HL-60/S4 treated with retinoic acid at 250 ng/mL for 4 days and 3 days (cell line): Measurements from ENCODE around the gene KLK2.

Experiments
- in situ Hi-C: fragments of 300-500 bp; cut with MboI; formaldehyde crosslinking; loops from 2 replicates; pipeline ENCODE4 v1.7.0; 2022; ENCODE audit warnings: low sequenced_read_pairs

KLK2 gene

GRCh38 chr19:50873056-50873455 is at the start of gene KLK2:
TSS of gene KLK2 (plus strand) at chr19:50873439. CDS start at chr19:50873474, 35 bp downstream.
- in situ Hi-C loops, result no loop called here

GRCh38 chr19:50826492-50827240 is 46.6 kb upstream of the KLK2 start:
- in situ Hi-C loops, result no loop called here

GRCh38 chr19:50827476-50827875 is 45.8 kb upstream of the KLK2 start:
- in situ Hi-C loops, result no loop called here

- in situ Hi-C loops, result no loop called here
Observed at GRCh38 chr19:50829801-50830200, 43.4 kb upstream of the KLK2 start.

GRCh38 chr19:50830266-50831025 is 42.8 kb upstream of the KLK2 start:
- in situ Hi-C loops, result no loop called here

GRCh38 chr19:50831026-50831396 is 42.2 kb upstream of the KLK2 start:
- in situ Hi-C loops, result no loop called here

- in situ Hi-C loops, result no loop called here
Observed at GRCh38 chr19:50832666-50833065, 40.6 kb upstream of the KLK2 start.

- in situ Hi-C loops, result no loop called here
Observed at GRCh38 chr19:50833117-50833801, 40.0 kb upstream of the KLK2 start, which contains the start of gene KLK15. TSS of gene KLK15 (minus strand) at chr19:50833574. CDS start at chr19:50831492, 2,082 bp downstream.

GRCh38 chr19:50833802-50834167 is 39.5 kb upstream of the KLK2 start:
- in situ Hi-C loops, result no loop called here

- in situ Hi-C loops, result no loop called here
Observed at GRCh38 chr19:50835103-50835784, 38.0 kb upstream of the KLK2 start.

- in situ Hi-C loops, result no loop called here
Observed at GRCh38 chr19:50835785-50836542, 37.3 kb upstream of the KLK2 start.

GRCh38 chr19:50836543-50837195 is 36.6 kb upstream of the KLK2 start:
- in situ Hi-C loops, result no loop called here

GRCh38 chr19:50837300-50837699 is 35.9 kb upstream of the KLK2 start:
- in situ Hi-C loops, result no loop called here

GRCh38 chr19:50838239-50838638 is 35.0 kb upstream of the KLK2 start:
- in situ Hi-C loops, result no loop called here

GRCh38 chr19:50839712-50840655 is 33.3 kb upstream of the KLK2 start:
- in situ Hi-C loops, result no loop called here

- in situ Hi-C loops, result no loop called here
Observed at GRCh38 chr19:50842130-50842529, 31.1 kb upstream of the KLK2 start.

- in situ Hi-C loops, result no loop called here
Observed at GRCh38 chr19:50843205-50843604, 30.0 kb upstream of the KLK2 start.

- in situ Hi-C loops, result no loop called here
Observed at GRCh38 chr19:50843701-50844221, 29.5 kb upstream of the KLK2 start.
